Measurements from ENCODE around the gene MT1X. TPM values are rescaled to one million over a fixed set of nuclear protein-coding genes. Genes with fewer than 3 reads are reported as not detected.

Gene MT1X
- total and polyA plus RNA-seq, 2 of the 13 experiments (the other 11 are each of a cell fraction or from before 2014, with no cell fraction given): 19.7 to 288 TPM

GRCh38 chr16:56657555-56658326 lies 24.5 kb upstream of the MT1X start, which contains the start of gene MT1F (continued):
- TF ChIP-seq FOSL2 (CRISPR knock-in tag; IDR thresholded peaks at IDR 0.05): no peak
- no peak for TF ChIP-seq ZNF891 (CRISPR knock-in tag; IDR thresholded peaks at IDR 0.05)
- TF ChIP-seq ZC3H13 (CRISPR knock-in tag; IDR thresholded peaks at IDR 0.05): peak; percentile 62; the same call in 1 of the 2 replicates
- no peak for TF ChIP-seq RFXANK (CRISPR knock-in tag; IDR thresholded peaks at IDR 0.05)
- no peak for TF ChIP-seq MED1 (CRISPR knock-in tag; IDR thresholded peaks at IDR 0.05)
- TF ChIP-seq ATF6 (CRISPR knock-in tag; conservative IDR thresholded peaks at IDR 0.05): no peak
- peak; percentile 72 for TF ChIP-seq HNF4A (CRISPR knock-in tag; IDR thresholded peaks at IDR 0.05)
- 0 out of 2 replicates have a peak, but pooled peaks have one; percentile 75 for TF ChIP-seq FOXO4 (CRISPR knock-in tag; conservative IDR thresholded peaks at IDR 0.05)
- peak; percentile 35 for TF ChIP-seq ZNF777 (CRISPR knock-in tag; IDR thresholded peaks at IDR 0.05)
- TF ChIP-seq ZNF75D (CRISPR knock-in tag; IDR thresholded peaks at IDR 0.05; ENCODE audit: borderline replicate concordance): no peak
- TF ChIP-seq, protein P1, sequence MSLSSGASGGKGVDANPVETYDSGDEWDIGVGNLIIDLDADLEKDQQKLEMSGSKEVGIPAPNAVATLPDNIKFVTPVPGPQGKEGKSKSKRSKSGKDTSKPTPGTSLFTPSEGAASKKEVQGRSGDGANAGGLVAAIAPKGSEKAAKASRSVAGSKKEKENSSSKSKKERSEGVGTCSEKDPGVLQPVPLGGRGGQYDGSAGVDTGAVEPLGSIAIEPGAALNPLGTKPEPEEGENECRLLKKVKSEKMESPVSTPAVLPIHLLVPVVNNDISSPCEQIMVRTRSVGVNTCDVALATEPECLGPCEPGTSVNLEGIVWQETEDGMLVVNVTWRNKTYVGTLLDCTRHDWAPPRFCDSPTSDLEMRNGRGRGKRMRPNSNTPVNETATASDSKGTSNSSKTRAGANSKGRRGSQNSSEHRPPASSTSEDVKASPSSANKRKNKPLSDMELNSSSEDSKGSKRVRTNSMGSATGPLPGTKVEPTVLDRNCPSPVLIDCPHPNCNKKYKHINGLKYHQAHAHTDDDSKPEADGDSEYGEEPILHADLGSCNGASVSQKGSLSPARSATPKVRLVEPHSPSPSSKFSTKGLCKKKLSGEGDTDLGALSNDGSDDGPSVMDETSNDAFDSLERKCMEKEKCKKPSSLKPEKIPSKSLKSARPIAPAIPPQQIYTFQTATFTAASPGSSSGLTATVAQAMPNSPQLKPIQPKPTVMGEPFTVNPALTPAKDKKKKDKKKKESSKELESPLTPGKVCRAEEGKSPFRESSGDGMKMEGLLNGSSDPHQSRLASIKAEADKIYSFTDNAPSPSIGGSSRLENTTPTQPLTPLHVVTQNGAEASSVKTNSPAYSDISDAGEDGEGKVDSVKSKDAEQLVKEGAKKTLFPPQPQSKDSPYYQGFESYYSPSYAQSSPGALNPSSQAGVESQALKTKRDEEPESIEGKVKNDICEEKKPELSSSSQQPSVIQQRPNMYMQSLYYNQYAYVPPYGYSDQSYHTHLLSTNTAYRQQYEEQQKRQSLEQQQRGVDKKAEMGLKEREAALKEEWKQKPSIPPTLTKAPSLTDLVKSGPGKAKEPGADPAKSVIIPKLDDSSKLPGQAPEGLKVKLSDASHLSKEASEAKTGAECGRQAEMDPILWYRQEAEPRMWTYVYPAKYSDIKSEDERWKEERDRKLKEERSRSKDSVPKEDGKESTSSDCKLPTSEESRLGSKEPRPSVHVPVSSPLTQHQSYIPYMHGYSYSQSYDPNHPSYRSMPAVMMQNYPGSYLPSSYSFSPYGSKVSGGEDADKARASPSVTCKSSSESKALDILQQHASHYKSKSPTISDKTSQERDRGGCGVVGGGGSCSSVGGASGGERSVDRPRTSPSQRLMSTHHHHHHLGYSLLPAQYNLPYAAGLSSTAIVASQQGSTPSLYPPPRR (CRISPR knock-in tag; IDR thresholded peaks at IDR 0.05; ENCODE audit: borderline replicate concordance): no peak
- peak; percentile 46; the same call in 1 of the 2 replicates for TF ChIP-seq SIN3A (IDR thresholded peaks at IDR 0.05; ENCODE audit: borderline replicate concordance, low read depth, low read length)
- TF ChIP-seq MXD1 (CRISPR knock-in tag; IDR thresholded peaks at IDR 0.05): peak; percentile 71; the same call in 1 of the 2 replicates
- TF ChIP-seq SRSF4 (IDR thresholded peaks at IDR 0.05; ENCODE audit: low read depth, low read length, poor library complexity, severe bottlenecking): no peak
- TF ChIP-seq, protein P2, sequence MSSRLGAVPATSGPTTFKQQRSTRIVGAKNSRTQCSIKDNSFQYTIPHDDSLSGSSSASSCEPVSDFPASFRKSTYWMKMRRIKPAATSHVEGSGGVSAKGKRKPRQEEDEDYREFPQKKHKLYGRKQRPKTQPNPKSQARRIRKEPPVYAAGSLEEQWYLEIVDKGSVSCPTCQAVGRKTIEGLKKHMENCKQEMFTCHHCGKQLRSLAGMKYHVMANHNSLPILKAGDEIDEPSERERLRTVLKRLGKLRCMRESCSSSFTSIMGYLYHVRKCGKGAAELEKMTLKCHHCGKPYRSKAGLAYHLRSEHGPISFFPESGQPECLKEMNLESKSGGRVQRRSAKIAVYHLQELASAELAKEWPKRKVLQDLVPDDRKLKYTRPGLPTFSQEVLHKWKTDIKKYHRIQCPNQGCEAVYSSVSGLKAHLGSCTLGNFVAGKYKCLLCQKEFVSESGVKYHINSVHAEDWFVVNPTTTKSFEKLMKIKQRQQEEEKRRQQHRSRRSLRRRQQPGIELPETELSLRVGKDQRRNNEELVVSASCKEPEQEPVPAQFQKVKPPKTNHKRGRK (CRISPR knock-in tag; IDR thresholded peaks at IDR 0.05): no peak
- TF ChIP-seq TRAFD1 (CRISPR knock-in tag; IDR thresholded peaks at IDR 0.05; ENCODE audit: borderline replicate concordance): no peak

Data from HepG2 (cell line).